Jurkat, Clone E6-1 (cell line): ENCODE results near the gene PSMB3. TPM values are rescaled to one million over a fixed set of nuclear protein-coding genes. Genes with fewer than 3 reads are reported as not detected.

Experiments
- DNase-seq: peaks from one replicate; pipeline ENCODE4 v3.0.0-alpha.2; 2011; ENCODE audit warnings: low read depth, low spot score
- H3K4me3 ChIP-seq: 2 replicates; pipeline ENCODE4 v1.5.1; 2011; ENCODE audit warnings: mild to moderate bottlenecking, low read length, control low read depth, moderate library complexity
- polyA plus RNA-seq: library from polyadenylated mRNA; unstranded; fragments of >200 nt; gene quantifications from one replicate; pipeline ENCODE4 v1.2.1, GENCODE V29; 2012; ENCODE audit warnings: missing spikeins; ENCODE audit not compliant: insufficient read length, insufficient read depth

PSMB3 gene
- polyA plus RNA-seq, result 537 TPM

GRCh38 chr17:38752308-38753070 is at the start of gene PSMB3:
PSMB3 (plus strand) TSS chr17:38752741; CDS start chr17:38752827, 86 bp downstream.
- peak within 1 kb of the TSS; percentile 69 for H3K4me3 ChIP-seq

GRCh38 chr17:38702916-38703741 is 49.4 kb upstream of the PSMB3 start:
- H3K4me3 ChIP-seq, result peak overlapping the region; percentile 95
- DNase-seq, result no peak

More at GRCh38 chr17:38752308-38753070, at the start of gene PSMB3:
- DNase-seq, result peak; percentile 100

GRCh38 chr17:38703742-38704605 is 48.6 kb upstream of the PSMB3 start:
- peak overlapping the region; percentile 95 for H3K4me3 ChIP-seq

GRCh38 chr17:38704606-38705522 is 47.7 kb upstream of the PSMB3 start, which contains the start of gene MLLT6:
MLLT6 (plus strand) TSS chr17:38705273; CDS start chr17:38705633, 360 bp downstream.
- DNase-seq, result peak; percentile 70
- H3K4me3 ChIP-seq, result peak within 1 kb of the TSS; percentile 95

More at GRCh38 chr17:38703742-38704605, 48.6 kb upstream of the PSMB3 start:
- peak; percentile 93 for DNase-seq

GRCh38 chr17:38705523-38705802 is 47.1 kb upstream of the PSMB3 start:
- no peak for DNase-seq
- peak overlapping the region; percentile 79 for H3K4me3 ChIP-seq

GRCh38 chr17:38705803-38706504 is 46.6 kb upstream of the PSMB3 start:
- DNase-seq, result no peak
- peak overlapping the region; percentile 79 for H3K4me3 ChIP-seq

GRCh38 chr17:38706505-38707216 is 45.9 kb upstream of the PSMB3 start:
- no peak for DNase-seq
- H3K4me3 ChIP-seq, result peak overlapping the region; percentile 79

GRCh38 chr17:38707678-38708351 is 44.7 kb upstream of the PSMB3 start:
- DNase-seq, result no peak
- no peak overlapping the region for H3K4me3 ChIP-seq

GRCh38 chr17:38709104-38709820 is 43.3 kb upstream of the PSMB3 start:
- DNase-seq, result no peak

GRCh38 chr17:38709864-38710603 is 42.5 kb upstream of the PSMB3 start:
- H3K4me3 ChIP-seq, result no peak overlapping the region
- no peak for DNase-seq

More at GRCh38 chr17:38709104-38709820, 43.3 kb upstream of the PSMB3 start:
- no peak overlapping the region for H3K4me3 ChIP-seq

GRCh38 chr17:38710604-38710962 is 42.0 kb upstream of the PSMB3 start:
- H3K4me3 ChIP-seq, result no peak overlapping the region
- DNase-seq, result no peak

GRCh38 chr17:38710985-38711384 is 41.6 kb upstream of the PSMB3 start:
- DNase-seq, result no peak
- H3K4me3 ChIP-seq, result no peak overlapping the region

GRCh38 chr17:38711792-38712571 is 40.6 kb upstream of the PSMB3 start:
- H3K4me3 ChIP-seq, result no peak overlapping the region
- DNase-seq, result no peak

- no peak for DNase-seq
- H3K4me3 ChIP-seq, result no peak overlapping the region
These were observed 39.9 kb upstream of the PSMB3 start for GRCh38 chr17:38712593-38712992.
